Psoas muscle (tissue), 8 donors: ENCODE results near the gene RUFY2. TPM values are rescaled to one million over a fixed set of nuclear protein-coding genes. Genes with fewer than 3 reads are reported as not detected.

Experiments
- ATAC-seq, 4 donors: fragments of 200-7000 bp; cut with Tn5 transposase; one replicate each; pipeline ENCODE4 v1.9.1; 2020; ENCODE audit warnings: moderate library complexity in 3 of 4, mild to moderate bottlenecking in 2 of 4
- DNase-seq, 2 donors: peaks; one replicate each; pipeline ENCODE4 v3.0.0-alpha.2; 2020
- H3K27ac ChIP-seq: fragments of 200-600 bp; one replicate; pipeline ENCODE4 v1.8.0; 2022
- H3K27me3 ChIP-seq, 3 donors: fragments of 200-600 bp in 1 of 3; one replicate each; pipeline versions ENCODE4 v1.6.1 to v1.8.0; 2013 to 2022; ENCODE audit warnings: low read length in 2 of 3, mild to moderate bottlenecking in 2 of 3, moderate library complexity in 1 of 3; ENCODE audit not compliant: insufficient read depth in 3 of 3
- H3K36me3 ChIP-seq, 2 donors: fragments of 200-600 bp in 1 of 2; one replicate each; pipeline versions ENCODE4 v1.6.1 to v1.8.0; 2013 to 2022; ENCODE audit warnings: low read depth in 1 of 2, mild to moderate bottlenecking in 1 of 2, moderate library complexity in 1 of 2; ENCODE audit not compliant: insufficient read depth in 1 of 2
- H3K4me1 ChIP-seq: fragments of 200-600 bp; one replicate; pipeline ENCODE4 v1.8.0; 2022
- H3K4me3 ChIP-seq: fragments of 200-600 bp; one replicate; pipeline ENCODE4 v1.8.0; 2022; ENCODE audit warnings: mild to moderate bottlenecking
- H3K9me3 ChIP-seq: fragments of 200-600 bp; one replicate; pipeline ENCODE4 v1.8.0; 2022
- CTCF ChIP-seq: fragments of 200-600 bp; IDR thresholded peaks from one replicate; pipeline ENCODE4 v1.8.0; 2022; ENCODE audit warnings: antibody characterized with exemption
- WGBS, 3 donors: extraction: QIAGEN DNeasy Blood & Tissue Kit; methylation state at CpG; one replicate each; pipeline versions ENCODE4 v1.1.6 to v1.1.7; 2013; 5-methylcytosine and 5-hydroxymethylcytosine counted together
- intact Hi-C, 2 donors: fragments of 100-400 bp; cut with DNase I; formaldehyde crosslinking; loops; one replicate each; pipeline versions ENCODE4 v1.11.0 to v1.14.2; 2022
- polyA plus RNA-seq, 3 donors: library from polyadenylated mRNA; stranded (reverse); fragments of 200-250 nt; gene quantifications; one replicate each; pipeline ENCODE4 v1.2.3, GENCODE V29; 2013
- total RNA-seq, 4 donors: library from RNA; stranded (reverse); fragmentation: NEBNext Ultra II Directional in 2 of 4; extraction: Animal tissue kit (Norgen Biotek cat#: 25700) in 2 of 4; gene quantifications; one replicate each; pipeline versions ENCODE4 v1.2.1 to v1.2.4, GENCODE V29; 2021 to 2023
- donor health status: healthy with polysubstance abuse.
- donor health status: DM: no; HTN: no; CAD: no; lungs with moderate emphysema.
- donor health status: Bipolar disorder and iron deficiency.
- donor health status: healthy.
- donor health status: DM: yes; HTN: yes; CAD: no.
- donor health status: DM: no; HTN: no; CAD: no.
- donor health status: DM: no; HTN: no; CAD: no.
- donor health status: DM: yes; HTN: yes; CAD: no.

Gene RUFY2
- total and polyA plus RNA-seq, 7 donors: 3.1 to 12.5 (median 10.0) TPM

- peak; percentile 48 to 73 for DNase-seq
- 0 to 1% (median 0%) methylated on average over 35 to 38 of the region's 38 CpGs for WGBS, 3 donors
- Histone ChIP-seq H3K4me1 (peaks cover 8% of the 10 kb centered on the region), H3K36me3 (peaks cover 0 to 5% of the 10 kb centered on the region in 2 donors), H3K9me3 (no peaks in the 10 kb centered on the region), H3K4me3 (peak overlapping the region; percentile 98), H3K27ac (peak overlapping the region; percentile 93), H3K27me3 (no peaks in the 10 kb centered on the region)
- intact Hi-C loops: no loop called here
- peak; percentile 51 to 77 (median 66) for ATAC-seq
- TF ChIP-seq CTCF: no peak
These were observed 814 bp downstream of the RUFY2 start for GRCh38 chr10:68406111-68406814.

GRCh38 chr10:68403701-68404100 lies 3.4 kb downstream of the RUFY2 start:
- intact Hi-C loops: no loop called here
- Histone ChIP-seq H3K27ac (no peak overlapping the region), H3K9me3 (no peaks in the 10 kb centered on the region), H3K4me3 (no peak overlapping the region), H3K27me3 (no peaks in the 10 kb centered on the region), H3K4me1 (peaks cover 8% of the 10 kb centered on the region), H3K36me3 (peaks cover 0 to 31% of the 10 kb centered on the region in 2 donors)
- DNase-seq: no peak
- ATAC-seq: no peak
- 50 to 69% (median 57%) methylated on average over 4 of the region's 4 CpGs for WGBS, 3 donors
- no peak for TF ChIP-seq CTCF

GRCh38 chr10:68402276-68402675 lies 4.8 kb downstream of the RUFY2 start:
- no peak for ATAC-seq
- Histone ChIP-seq H3K4me3 (no peak overlapping the region), H3K27me3 (no peaks in the 10 kb centered on the region), H3K36me3 (peaks cover 0 to 45% of the 10 kb centered on the region in 2 donors), H3K27ac (no peak overlapping the region), H3K9me3 (no peaks in the 10 kb centered on the region), H3K4me1 (peaks cover 8% of the 10 kb centered on the region)
- DNase-seq: no peak
- intact Hi-C loops: no loop called here
- 81 to 86% (median 86%) methylated on average over 1 of the region's 1 CpG for WGBS, 3 donors
- TF ChIP-seq CTCF: no peak

- H3K4me3 ChIP-seq: no peak overlapping the region
- DNase-seq: no peak
- H3K27me3 ChIP-seq: no peaks in the 10 kb centered on the region
- ATAC-seq: no peak
- intact Hi-C loops: no loop called here
- peaks cover 0 to 97% of the 10 kb centered on the region in 2 donors for H3K36me3 ChIP-seq
- no peaks in the 10 kb centered on the region for H3K9me3 ChIP-seq
- 97 to 100% (median 97%) methylated on average over 1 of the region's 1 CpG for WGBS, 3 donors
- no peaks in the 10 kb centered on the region for H3K4me1 ChIP-seq
- no peak overlapping the region for H3K27ac ChIP-seq
- TF ChIP-seq CTCF: no peak
These were observed 10.1 kb downstream of the RUFY2 start for GRCh38 chr10:68397005-68397404.

- DNase-seq (no peak), ATAC-seq (no peak)
- intact Hi-C loops: no loop called here
- Histone ChIP-seq H3K27ac (no peak overlapping the region), H3K36me3 (peaks cover 0 to 99% of the 10 kb centered on the region in 2 donors), H3K27me3 (no peaks in the 10 kb centered on the region), H3K9me3 (no peaks in the 10 kb centered on the region), H3K4me1 (no peaks in the 10 kb centered on the region), H3K4me3 (no peak overlapping the region)
- 84 to 91% (median 85%) methylated on average over 2 of the region's 2 CpGs for WGBS, 3 donors
- no peak for TF ChIP-seq CTCF
These were observed 21.3 kb downstream of the RUFY2 start for GRCh38 chr10:68385740-68386139.
